Measurements from ENCODE around the gene SEC14L1. TPM values are rescaled to one million over a fixed set of nuclear protein-coding genes. Genes with fewer than 3 reads are reported as not detected.
"Not testable (repeated sequence)": the region's sequence is repeated elsewhere in the genome, so short reads cannot be mapped to it uniquely, and the experiment has no call there.

SEC14L1 gene
- total RNA-seq, 1 donor from 2014 or later: 144 TPM

DNA sequence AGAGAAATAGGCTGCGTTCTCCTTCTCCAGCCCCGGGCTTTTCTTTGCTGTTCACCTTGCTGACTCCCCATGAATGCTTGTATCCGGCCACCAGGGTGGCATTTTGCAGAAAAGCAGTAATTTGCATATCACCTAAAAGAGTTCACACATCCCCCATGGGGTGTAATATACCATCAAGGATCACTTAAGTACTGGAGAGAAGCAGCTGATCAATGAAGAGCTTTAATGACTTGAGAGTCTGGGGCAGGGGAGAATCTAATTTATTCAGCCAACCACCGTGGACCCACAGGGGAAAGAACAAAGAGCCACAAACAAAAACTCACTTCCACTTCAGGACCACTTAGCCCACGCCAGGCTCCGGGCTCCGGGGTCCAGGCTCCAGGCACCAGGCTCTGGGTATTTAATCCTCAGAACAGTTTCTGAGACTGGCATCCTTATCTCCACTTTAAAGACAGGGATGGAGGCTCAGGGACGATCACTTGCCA, 33.9 kb upstream of the SEC14L1 start:
- ATAC-seq: no peak
- DNase-seq: no peak
- peaks cover 29% of the 10 kb centered on the region for H3K4me1 ChIP-seq
- no peaks in the 10 kb centered on the region for H3K36me3 ChIP-seq
- H3K4me3 ChIP-seq: no peak overlapping the region
- no peak overlapping the region for H3K27ac ChIP-seq
- H3K27me3 ChIP-seq: no peaks in the 10 kb centered on the region
- H3K9me3 ChIP-seq: no peaks in the 10 kb centered on the region
- intact Hi-C loops (cut with DNase I): no loop called here
- TF ChIP-seq CTCF (IDR thresholded peaks at IDR 0.05): no peak

DNA sequence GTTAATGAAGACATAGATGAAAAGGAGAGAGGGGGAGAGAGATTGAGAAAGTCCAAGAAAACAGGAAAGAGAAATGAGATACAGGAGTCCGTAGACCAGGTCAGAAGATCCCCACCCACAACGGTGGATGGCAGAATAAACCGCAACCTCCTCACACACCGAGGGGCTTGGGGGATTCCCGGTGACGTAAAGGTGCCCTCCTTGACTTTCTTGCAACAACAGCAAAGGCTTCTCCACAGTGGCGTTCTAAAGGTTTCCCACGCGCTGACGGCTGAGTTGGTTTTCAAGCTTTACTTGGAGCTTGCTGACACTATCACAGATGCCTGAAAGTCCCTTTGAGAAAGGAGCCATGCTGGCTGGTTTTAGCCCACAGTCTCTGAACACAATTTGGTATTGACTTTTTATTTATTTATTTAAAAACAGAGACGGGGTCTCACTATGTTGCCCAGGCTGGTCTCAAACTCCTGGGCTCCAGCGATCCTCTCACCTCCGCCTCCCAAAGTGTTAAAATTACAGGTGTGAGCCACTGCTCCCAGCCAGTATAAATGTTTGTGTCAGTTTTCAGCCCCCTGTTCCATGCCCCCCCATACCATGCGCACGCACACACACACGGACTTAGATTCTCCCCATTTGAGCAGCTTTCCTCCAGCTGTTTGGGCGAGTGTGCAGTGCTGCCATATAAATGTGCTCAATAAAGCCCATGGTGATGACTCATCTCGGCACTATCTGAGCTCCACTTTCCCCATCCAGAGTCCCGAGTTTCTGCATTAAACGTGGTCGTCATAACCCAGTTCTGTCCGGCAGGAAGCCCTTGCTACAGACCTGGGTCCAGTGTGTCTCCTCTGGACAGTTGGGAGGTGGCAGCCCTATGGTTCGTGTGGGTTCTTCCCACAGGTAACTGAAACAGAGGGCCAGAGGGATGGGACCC, 33.0 kb upstream of the SEC14L1 start:
- ATAC-seq (no peak), DNase-seq (no peak)
- no peak overlapping the region for H3K27ac ChIP-seq
- H3K4me3 ChIP-seq: no peak overlapping the region
- H3K36me3 ChIP-seq: no peaks in the 10 kb centered on the region
- peaks cover 29% of the 10 kb centered on the region for H3K4me1 ChIP-seq
- TF ChIP-seq CTCF (IDR thresholded peaks at IDR 0.05): no peak
- no peaks in the 10 kb centered on the region for H3K9me3 ChIP-seq
- intact Hi-C loops (cut with DNase I): no loop called here
- H3K27me3 ChIP-seq: no peaks in the 10 kb centered on the region

DNA sequence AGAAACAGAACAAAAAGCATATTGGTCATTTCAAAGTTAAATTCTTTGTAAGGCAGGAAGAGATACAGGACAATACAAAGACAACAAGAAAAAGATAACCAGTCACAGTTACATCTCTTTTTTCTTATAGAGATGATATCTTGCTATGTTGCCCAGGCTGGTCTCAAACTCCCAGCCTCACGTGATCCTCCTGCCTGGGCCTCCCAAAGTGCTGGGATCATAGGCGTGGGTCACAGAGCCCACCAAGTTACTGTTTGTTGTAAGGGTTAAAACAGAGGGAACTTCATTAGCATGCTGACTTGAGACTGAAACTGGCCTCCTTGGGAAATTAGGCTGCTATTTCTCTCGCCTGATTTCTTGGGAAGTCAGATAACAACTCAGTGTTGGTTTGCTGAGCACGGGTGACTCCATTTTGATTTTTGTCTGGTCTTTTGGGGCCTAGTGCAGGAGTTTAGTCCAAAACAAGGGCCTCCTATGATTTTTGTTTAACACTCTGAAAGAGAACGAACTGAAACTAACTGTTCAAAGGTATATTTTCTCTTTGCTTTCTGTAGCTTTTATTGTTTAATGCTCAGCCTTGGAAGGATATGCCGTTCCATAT, 31.5 kb upstream of the SEC14L1 start:
- Histone ChIP-seq H3K36me3 (no peaks in the 10 kb centered on the region), H3K4me1 (peaks cover 29% of the 10 kb centered on the region), H3K4me3 (no peak overlapping the region), H3K27me3 (no peaks in the 10 kb centered on the region), H3K27ac (peak overlapping the region; percentile 75), H3K9me3 (no peaks in the 10 kb centered on the region)
- TF ChIP-seq CTCF (IDR thresholded peaks at IDR 0.05): no peak
- intact Hi-C loops (cut with DNase I): no loop called here
- DNase-seq (no peak), ATAC-seq (no peak)

GRCh38 chr17:77109764-77110359, 30.9 kb upstream of the SEC14L1 start:
- DNase-seq: no peak
- H3K4me3 ChIP-seq: no peak overlapping the region

DNA sequence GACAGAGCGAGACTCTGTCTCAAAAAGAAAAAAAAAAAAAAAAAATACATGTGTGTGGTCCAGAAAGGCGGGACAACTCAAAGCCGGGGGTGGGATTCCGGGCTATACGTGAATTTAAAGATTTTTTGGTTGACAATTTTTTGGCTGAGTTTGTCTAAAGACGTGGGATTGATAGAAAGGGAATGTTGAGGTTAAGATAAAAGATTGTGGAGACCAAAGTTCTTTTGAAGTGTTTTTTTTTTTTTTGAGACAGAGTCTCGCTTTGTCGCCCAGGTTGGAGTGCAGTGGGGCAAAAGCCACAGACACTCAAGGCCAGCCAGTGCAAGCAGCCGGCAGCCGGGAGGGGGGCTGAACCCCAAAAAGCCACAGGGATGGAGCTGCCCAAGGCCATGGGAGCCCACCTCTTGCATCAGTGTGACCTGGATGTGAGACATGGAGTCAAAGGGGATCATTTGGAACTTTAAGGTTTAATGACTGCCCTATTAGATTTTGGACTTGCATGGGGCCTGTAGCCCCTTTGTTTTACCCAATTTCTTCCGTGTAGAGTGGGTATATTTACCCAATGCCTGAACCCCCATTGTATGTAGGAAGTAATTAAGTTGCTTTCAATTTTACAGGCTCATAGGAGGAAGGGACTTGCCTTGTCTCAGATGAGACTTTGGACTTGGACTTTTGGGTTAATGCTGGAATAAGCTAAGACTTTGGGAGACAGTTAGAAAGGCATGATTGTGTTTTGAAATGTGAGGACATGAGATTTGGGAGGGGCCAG, 29.4 kb upstream of the SEC14L1 start:
- intact Hi-C loops (cut with DNase I); H3K4me3 ChIP-seq; ATAC-seq; H3K36me3 ChIP-seq; H3K9me3 ChIP-seq; DNase-seq; H3K27me3 ChIP-seq: not testable (repeated sequence)
- Histone ChIP-seq H3K4me1 (peaks cover 46% of the 10 kb centered on the region), H3K27ac (peak overlapping the region; percentile 75)

More at GRCh38 chr17:77109764-77110359, 30.9 kb upstream of the SEC14L1 start:
- no peaks in the 10 kb centered on the region for H3K36me3 ChIP-seq
- peak overlapping the region; percentile 75 for H3K27ac ChIP-seq
- peaks cover 31% of the 10 kb centered on the region for H3K4me1 ChIP-seq
- TF ChIP-seq CTCF (IDR thresholded peaks at IDR 0.05): no peak
- H3K9me3 ChIP-seq: no peaks in the 10 kb centered on the region
- ATAC-seq: peak; percentile 75
- H3K27me3 ChIP-seq: no peaks in the 10 kb centered on the region
- intact Hi-C loops (cut with DNase I): no loop called here

Measured in upper lobe of right lung (tissue), 1 donor.